HG03025 (cell line): ENCODE results near the gene PDE2A.

Experiments
- ATAC-seq: cut with Tn5 transposase; IDR thresholded peaks from one replicate; pipeline ENCODE4 v1.9.1; 2021; ENCODE audit warnings: mild to moderate bottlenecking, moderate library complexity; ENCODE audit not compliant: unreplicated experiment, low FRiP score

PDE2A gene

DNA sequence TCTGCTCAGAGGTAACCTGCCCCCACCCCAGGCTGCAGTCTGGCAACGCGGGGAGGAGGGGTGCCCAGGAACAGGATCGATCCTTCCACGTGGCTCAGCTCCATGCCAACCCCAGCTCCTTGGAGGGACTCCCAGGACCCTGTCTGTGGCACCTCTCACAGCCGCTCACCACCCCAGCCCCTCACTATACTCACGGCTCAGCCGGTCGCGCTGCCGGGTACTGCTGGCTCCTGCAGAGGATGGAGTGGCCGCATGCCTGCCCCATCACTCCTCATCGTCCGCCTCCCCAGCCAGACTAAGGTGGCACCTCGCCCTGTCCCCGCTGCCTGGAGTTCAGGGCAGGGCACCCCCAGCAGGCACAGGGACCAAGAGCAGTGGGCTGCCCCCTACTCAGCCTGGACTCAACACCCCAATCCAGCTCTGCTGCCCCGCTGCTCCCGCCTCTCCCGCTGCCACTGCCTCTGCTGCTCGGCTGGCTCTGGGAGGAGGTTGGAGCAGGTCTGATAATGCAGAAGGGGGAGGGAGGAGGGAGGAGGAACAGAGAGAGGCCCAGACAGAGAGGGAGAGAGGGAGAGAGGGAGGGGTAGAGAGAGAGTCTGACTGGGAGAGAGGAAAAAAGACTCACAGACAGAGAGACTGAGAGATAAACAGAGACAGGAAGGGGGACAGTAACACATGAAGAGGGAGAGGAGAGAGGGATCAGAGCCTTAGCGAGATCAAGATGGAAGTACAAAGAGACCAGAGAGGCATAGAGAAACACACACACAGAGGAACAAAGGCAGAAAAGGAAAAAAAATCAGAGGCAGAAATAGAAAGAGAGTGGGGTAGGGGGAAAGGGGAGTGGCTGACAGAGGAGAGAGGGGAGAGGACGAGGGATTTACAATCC lies at the start of gene PDE2A:
PDE2A (minus strand) TSS at position 480 of the 886 bp plus-strand sequence; CDS start at position 265, 215 bp downstream.
- ATAC-seq: no peak

- ATAC-seq: no peak
These were observed 49.3 kb upstream of the PDE2A start for GRCh38 chr11:72723508-72723907.

DNA sequence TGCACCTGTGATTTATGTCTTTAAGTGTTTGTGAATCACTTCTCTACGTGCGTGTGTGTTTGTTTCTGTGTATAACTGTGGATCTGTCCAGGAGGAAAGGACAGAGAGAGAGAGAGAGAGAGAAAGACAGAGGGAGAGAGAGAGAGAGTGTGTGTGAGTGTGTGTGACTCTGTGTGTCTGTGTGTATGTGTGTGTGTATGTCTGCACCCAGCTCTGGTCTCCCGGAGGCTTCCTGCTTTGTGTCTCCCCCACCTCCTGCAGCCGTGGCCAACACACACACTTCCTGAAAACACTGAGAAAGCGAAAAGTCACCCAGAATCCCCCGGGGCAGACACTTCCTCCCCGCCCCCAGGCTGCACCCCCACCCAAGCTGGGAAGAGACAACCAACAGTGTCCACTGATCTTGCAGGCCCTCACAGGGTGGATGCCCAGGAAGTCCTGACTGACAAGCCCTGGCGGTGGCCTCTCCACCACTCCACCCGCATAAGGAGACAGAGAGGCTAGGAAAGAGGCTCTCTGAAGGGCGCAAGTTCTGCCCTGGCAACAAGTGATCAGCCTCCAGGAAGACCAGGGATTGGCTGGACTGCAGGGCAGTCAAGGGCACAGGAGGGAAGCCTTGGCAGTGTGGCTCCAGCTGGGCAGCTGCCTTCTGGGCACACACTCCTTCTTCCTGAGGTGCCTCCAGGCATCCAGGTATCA lies 48.0 kb upstream of the PDE2A start:
- peak; percentile 67 for ATAC-seq

DNA sequence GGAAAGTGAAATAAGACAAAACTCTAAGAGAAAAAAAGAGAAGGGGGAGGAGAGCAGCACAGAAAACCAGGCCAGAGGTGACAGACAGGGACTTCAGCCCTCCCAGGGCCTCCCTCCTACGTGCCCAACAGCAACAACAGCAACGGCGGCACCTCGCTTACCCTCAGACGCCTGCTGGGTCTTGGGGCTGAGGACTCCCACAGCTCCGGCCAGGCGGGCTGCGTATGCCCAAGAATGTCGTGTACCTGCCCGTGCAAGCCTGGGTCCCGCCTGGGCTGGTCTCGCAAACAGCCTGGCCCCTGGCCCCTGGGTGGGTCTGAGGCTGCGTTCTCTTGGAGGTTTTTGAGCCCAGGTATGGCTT lies 47.4 kb upstream of the PDE2A start:
- ATAC-seq: no peak

DNA sequence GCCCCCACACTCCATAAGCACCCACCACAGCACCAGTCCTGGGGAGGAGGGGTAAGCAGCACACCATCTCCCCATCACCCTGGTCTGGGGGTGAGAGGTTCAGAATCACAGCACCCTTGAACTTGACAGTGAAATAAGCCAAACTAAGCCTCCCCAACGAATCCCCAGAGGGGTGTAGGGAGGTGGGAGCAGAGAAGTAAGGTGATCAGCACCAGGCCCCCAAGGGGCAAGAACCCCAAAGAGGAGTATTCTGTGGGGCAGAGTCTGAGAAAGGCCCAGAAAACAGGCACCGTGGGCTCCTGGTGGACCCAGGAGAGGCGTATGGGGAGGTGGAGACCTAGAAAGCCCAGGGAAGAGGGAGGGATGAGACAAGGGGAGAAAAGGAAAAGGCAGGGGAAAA lies 47.1 kb upstream of the PDE2A start:
- no peak for ATAC-seq

- no peak for ATAC-seq
These were observed 46.6 kb upstream of the PDE2A start for GRCh38 chr11:72720784-72721183.

- no peak for ATAC-seq
These were observed 45.8 kb upstream of the PDE2A start for GRCh38 chr11:72720047-72720446.

DNA sequence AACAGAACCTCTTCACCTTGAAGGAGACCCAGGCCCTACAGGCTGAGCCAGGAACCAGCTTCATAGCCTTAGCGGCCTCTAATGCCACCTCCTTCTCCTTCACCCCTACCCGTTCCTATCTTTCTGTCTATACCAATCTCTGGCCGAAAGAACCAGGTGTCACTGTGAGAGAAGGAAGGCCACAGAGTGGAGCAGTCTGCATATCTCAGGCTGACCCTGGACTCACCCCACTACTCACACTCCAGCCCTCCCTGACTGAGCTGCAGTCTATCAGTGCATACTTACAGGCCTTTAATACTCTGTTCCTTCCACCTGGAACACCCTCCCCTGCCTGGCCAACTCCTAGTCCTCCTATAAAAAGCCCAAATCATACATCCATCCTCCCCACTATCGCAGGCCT lies 45.3 kb upstream of the PDE2A start:
- no peak for ATAC-seq

- no peak for ATAC-seq
These were observed 44.9 kb upstream of the PDE2A start for GRCh38 chr11:72719144-72719543.

DNA sequence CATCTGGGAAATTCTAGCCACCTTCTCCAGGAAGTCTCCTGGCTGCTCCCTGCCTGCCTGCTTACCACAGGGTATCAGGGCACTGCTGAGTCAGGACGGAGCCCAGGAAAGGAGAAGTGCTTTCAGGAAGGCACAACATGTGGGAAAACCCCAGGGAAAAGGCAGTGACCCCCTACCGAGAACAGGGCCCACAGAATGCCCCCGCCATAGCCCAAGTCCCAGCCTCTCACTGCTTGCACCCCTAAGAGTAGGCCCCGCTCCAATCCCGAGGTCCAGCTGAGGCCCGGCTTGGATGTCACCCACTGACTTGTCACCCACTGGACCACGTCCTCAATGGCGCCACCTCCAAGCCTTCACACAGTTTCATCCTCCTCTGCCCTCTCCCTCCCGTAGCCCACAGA lies 43.9 kb upstream of the PDE2A start:
- no peak for ATAC-seq

- no peak for ATAC-seq
These were observed 42.7 kb upstream of the PDE2A start for GRCh38 chr11:72716788-72717435.

DNA sequence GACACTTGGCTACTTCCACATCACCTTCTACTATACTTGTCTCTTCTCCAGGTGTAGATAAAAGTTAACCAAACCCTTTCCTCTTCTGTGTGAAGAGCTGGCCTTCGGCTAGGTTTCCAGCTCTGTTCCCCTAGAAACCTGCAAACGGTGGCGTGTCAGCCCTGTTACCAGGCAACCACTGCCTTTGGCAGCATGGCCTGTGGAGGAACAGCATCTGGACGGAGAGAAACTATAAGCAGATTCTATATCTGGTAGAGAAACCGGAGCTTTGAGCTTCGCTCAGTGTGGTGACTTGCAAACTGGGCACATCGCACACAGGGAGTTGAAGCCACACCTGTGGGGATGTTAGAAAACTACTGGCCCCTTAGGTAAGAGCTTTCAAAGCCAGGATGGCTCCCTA lies 42.1 kb upstream of the PDE2A start:
- ATAC-seq: no peak

GRCh38 chr11:72712841-72713240 lies 38.6 kb upstream of the PDE2A start:
- no peak for ATAC-seq

DNA sequence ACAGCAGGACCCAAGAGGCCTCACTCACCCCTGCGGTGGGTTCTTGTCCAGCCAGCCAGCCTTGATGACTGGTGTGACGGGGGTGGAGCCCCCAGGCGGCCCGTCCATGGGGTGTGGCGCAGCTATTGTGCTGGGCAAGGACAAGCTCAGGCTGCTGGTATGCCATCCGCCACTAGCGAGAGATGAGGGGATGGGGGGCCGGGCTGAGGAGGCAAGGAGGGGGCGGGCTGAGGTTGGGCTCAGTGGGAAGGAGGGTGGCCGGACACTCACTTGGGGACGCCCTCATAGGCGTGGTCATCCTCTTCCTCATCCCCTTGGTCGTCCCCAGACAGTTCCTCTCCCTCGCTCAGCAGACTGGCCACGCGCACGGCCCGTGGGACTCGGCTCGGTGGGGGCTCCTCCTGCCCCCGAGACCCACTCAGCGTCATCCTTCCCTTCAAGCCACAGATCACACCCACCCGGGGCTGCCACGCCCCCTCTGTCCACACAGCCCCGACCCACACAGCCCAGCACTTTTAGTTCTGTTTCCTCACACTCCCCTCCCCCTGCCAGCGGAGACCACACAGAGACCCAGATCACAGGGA lies 38.0 kb upstream of the PDE2A start:
- no peak for ATAC-seq

- ATAC-seq: no peak
These were observed 36.9 kb upstream of the PDE2A start for GRCh38 chr11:72711141-72711540.

- no peak for ATAC-seq
These were observed 36.1 kb upstream of the PDE2A start for GRCh38 chr11:72710278-72710677.

- ATAC-seq: no peak
These were observed 35.4 kb upstream of the PDE2A start for GRCh38 chr11:72709478-72710238.

- no peak for ATAC-seq
These were observed 32.8 kb upstream of the PDE2A start for GRCh38 chr11:72707032-72707431.

GRCh38 chr11:72706579-72706978 lies 32.4 kb upstream of the PDE2A start:
- ATAC-seq: no peak
